Measurements from ENCODE around the gene IDUA. TPM values are rescaled to one million over a fixed set of nuclear protein-coding genes. Genes with fewer than 3 reads are reported as not detected.
A peak's percentile ranks its signal among the peaks of the same experiment; 100 is the strongest.

Gene IDUA
- total RNA-seq, 4 donors from 2014 or later = 6.0 to 13.4 (median 11.1) TPM

DNA sequence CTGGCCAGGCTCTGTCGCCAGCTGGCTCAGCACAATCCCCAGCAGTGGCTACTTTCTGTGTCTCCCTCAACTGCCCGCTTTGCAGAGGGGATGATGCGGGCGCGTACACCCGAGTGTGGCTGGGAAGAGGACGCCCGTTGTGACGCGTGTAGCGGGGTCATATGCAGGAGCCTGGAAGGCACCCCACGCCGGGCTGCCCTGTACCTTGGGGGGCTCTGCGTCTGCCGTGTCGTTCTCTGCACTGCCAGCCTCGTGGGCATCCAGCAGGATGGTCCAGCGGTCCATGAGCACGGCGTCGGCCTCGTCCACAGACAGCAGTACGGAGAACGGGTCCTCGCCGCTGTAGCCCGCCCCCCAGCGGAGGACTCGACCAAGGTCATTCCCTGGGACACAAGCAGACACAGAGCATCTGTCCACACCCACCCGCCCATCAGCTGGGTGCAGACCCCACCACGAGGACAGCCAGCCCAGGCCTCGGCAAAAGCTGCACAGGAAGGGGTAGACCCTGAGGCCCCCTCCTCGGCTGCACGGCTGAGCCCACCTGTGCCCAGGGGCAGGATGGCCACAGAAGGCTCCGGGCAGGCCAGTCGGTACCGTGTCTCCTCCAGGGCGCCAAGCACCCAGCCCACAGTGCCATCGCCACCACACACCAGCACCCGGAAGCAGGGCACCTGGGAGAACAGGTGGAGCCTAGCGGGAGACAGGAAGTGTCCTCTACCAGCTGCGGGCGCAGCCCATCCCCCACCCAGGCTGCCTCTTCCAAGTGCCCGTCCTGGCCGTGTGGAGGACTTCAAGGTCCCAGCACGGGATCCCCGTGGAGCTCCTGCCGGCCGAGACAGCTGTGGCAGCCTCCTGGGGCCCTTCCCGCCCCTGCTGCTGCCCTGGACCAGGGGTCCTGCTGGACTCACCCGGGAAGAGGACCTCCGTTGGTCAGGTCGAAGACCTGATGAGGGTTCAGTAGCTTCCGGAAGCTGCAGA is 24.3 kb upstream of the IDUA start:
- H3K4me3 ChIP-seq (ENCODE audit: low read depth, poor library complexity, severe bottlenecking) = no peak overlapping the region
- WGBS, 2 donors = 88 to 90% methylated on average over 25 to 34 of the region's 54 CpGs
- TF ChIP-seq, protein P1, sequence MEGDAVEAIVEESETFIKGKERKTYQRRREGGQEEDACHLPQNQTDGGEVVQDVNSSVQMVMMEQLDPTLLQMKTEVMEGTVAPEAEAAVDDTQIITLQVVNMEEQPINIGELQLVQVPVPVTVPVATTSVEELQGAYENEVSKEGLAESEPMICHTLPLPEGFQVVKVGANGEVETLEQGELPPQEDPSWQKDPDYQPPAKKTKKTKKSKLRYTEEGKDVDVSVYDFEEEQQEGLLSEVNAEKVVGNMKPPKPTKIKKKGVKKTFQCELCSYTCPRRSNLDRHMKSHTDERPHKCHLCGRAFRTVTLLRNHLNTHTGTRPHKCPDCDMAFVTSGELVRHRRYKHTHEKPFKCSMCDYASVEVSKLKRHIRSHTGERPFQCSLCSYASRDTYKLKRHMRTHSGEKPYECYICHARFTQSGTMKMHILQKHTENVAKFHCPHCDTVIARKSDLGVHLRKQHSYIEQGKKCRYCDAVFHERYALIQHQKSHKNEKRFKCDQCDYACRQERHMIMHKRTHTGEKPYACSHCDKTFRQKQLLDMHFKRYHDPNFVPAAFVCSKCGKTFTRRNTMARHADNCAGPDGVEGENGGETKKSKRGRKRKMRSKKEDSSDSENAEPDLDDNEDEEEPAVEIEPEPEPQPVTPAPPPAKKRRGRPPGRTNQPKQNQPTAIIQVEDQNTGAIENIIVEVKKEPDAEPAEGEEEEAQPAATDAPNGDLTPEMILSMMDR (IDR thresholded peaks at IDR 0.05) = no peak
- no peak for TF ChIP-seq POLR2A (IDR thresholded peaks at IDR 0.05)
- intact Hi-C loops (cut with DNase I; ENCODE audit: low total_unique reads) = no loop called here
- DNase-seq (ENCODE audit: low spot score in 2 of 2) = no peak

DNA sequence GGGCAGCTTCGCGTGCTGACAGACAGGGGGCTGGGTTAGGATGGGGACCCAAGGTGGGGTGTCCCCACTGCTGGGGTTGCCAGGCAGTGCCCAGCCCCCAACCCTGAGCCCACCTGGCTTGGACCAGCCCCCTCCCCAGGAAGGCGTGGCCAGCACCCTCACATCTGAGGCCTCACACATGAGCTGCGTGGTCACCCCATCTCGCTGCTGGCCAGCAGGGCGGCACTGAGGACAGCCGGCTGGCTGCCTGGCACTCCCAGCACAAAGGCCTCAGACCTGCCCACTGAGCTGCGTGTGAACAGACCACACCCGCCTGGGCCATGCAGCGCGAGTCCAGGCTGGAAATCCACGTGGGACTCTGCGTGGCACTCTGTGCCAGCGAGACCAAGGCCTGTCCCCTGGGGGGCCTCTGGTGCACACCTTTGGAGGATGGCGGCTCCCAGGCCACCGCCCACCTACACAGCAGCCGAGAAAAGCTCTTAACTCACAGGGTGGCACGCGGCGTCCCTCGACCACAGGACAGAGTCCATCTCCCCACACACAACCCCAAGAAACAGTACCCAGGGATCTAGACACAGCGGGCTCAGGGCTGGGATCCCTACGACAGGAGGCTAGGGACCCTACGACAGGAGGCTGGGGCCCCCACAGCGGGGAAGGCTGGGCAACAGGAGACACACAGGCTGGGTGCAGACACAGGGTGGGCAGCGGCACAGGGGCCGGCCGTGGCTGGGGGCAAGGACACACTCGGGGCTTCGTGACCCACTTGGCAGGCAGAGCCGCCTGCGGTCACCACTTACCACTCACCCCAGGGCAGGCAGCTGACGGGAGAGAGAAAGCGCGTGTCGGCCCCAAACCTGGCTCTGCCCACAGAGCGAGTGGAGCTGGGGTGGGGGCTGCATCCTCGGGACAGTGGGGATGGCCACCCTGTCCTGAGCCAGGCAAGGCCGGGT is 23.3 kb upstream of the IDUA start:
- TF ChIP-seq POLR2A (IDR thresholded peaks at IDR 0.05) = no peak
- TF ChIP-seq, protein P1 (IDR thresholded peaks at IDR 0.05) = no peak
- intact Hi-C loops (cut with DNase I; ENCODE audit: low total_unique reads) = no loop called here
- 81 to 92% methylated on average over 23 to 38 of the region's 39 CpGs for WGBS, 2 donors
- DNase-seq (ENCODE audit: low spot score in 2 of 2) = peak in 1 of 2 donors; percentile 85
- no peak overlapping the region for H3K4me3 ChIP-seq (ENCODE audit: low read depth, poor library complexity, severe bottlenecking)

DNA sequence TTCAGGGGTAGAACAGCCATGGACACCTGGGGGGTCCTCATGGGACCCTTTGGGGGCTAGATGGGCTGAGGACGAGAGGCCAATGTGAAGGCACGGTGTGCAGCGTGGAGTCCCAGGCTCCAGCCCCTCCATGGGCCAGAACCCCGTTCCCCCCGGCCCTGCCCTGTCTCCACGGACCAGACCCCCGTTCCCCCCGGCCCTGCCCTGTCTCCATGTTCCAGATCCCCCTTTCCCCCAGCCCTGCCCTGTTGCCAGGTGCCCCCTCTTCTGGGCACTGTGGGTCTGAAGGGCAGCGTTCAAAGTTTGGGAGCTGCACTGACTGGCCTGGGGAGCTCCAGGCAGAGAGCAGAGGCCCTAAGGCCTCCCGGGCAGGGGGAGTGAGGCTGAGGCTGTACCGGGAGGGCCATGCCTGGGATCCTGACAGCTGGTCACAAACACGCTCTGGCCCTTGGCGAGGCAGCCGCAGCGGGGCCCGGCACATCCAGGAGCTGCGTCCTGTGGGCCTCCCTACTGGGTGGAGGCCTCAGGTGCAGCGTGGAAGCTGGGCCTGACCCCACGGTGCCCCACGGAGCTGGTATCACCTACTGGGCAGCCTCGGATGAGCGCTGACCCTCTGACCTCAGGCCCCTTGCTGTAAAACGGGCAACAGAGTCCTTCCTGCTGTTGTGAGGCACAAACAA is 22.4 kb upstream of the IDUA start:
- WGBS, 2 donors = 91 to 93% methylated on average over 11 to 23 of the region's 23 CpGs
- H3K4me3 ChIP-seq (ENCODE audit: low read depth, poor library complexity, severe bottlenecking) = no peak overlapping the region
- intact Hi-C loops (cut with DNase I; ENCODE audit: low total_unique reads) = no loop called here
- TF ChIP-seq POLR2A (IDR thresholded peaks at IDR 0.05) = no peak
- TF ChIP-seq, protein P1 (IDR thresholded peaks at IDR 0.05) = no peak
- DNase-seq (ENCODE audit: low spot score in 2 of 2) = no peak

DNA sequence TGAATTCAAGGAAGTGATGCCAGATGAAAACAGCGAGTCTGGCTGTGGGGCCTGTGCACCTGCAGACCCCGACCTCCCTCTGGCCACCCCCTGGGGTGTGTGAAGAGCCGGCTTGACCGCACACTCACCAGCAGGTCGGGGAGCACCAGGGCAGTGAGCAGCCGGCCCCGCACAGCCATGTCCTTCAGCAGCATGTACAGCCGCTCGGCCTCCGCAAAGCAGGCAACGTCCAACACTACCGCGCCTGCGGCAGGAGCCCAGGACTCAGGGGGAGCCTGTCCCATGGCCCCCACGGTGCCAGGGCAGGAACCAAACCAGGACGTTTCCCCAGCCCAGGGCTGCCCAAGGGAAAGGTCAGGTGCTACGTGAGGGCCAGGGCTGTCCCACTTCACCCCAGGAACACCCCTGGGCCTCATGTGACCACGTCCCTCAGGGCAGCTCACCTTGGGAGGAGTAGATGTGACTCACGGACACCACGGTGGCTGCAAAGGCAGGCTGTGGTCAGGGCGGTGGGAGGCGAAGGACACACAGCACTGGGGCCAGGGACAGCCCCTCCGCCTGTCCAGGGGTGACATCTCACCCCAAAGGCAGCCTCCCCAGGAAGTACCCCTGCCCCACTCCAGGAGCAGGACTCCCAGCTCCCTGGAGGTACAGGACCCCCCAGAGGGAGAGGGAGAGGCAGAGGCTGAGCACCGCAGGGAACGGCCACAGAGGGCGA is 21.6 kb upstream of the IDUA start:
- DNase-seq (ENCODE audit: low spot score in 2 of 2) = no peak
- no peak overlapping the region for H3K4me3 ChIP-seq (ENCODE audit: low read depth, poor library complexity, severe bottlenecking)
- intact Hi-C loops (cut with DNase I; ENCODE audit: low total_unique reads) = no loop called here
- WGBS, 2 donors = 92 to 95% methylated on average over 17 to 20 of the region's 26 CpGs
- no peak for TF ChIP-seq POLR2A (IDR thresholded peaks at IDR 0.05)
- TF ChIP-seq, protein P1 (IDR thresholded peaks at IDR 0.05) = no peak

DNA sequence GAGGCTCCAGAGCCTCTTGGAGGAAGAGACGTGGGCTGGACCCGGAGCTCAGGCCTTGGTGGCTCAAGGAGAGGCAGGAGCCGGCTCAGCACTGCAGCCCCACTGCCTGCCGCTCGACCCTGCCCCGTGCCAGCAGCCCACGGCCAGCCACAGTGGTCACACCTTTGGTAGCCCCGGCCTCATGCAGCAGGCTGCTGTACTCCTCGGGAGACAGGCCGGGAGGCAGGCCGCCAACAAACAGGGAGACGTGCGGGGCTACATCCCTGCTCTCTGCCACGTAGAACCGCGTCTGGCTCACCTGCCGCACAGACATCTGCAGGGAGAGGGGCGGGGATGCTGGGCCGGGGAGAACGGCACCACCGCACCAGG is 21.1 kb upstream of the IDUA start:
- WGBS, 2 donors = 87 to 91% methylated on average over 15 to 19 of the region's 21 CpGs

More for the DNA sequence above, 21.1 kb upstream of the IDUA start:
- no peak for DNase-seq (ENCODE audit: low spot score in 2 of 2)
- TF ChIP-seq, protein P1 (IDR thresholded peaks at IDR 0.05) = no peak
- TF ChIP-seq POLR2A (IDR thresholded peaks at IDR 0.05) = no peak
- intact Hi-C loops (cut with DNase I; ENCODE audit: low total_unique reads) = no loop called here
- H3K4me3 ChIP-seq (ENCODE audit: low read depth, poor library complexity, severe bottlenecking) = no peak overlapping the region
